HEK293T (cell line): ENCODE measurements around the gene CCL26.

Source experiments
- CTCF ChIA-PET: fragments of 350-600 bp; formaldehyde crosslinking; extraction: SDS; loops from one replicate; lab custom pipeline; 2021; ENCODE audit warnings: antibody characterized with exemption, inconsistent platforms; lab: Yijun Ruan, JAX
- POLR2A ChIA-PET: fragments of 350-600 bp; formaldehyde crosslinking; extraction: SDS; loops from one replicate; lab custom pipeline; 2020; ENCODE audit warnings: antibody characterized with exemption, inconsistent platforms; lab: Yijun Ruan, JAX
- DNase-seq: peaks from one replicate; pipeline ENCODE4 v3.0.0; 2012; ENCODE audit warnings: mixed read lengths; ENCODE audit errors: extremely low spot score
- ARNT ChIP-seq: fragments of 450-650 bp; IDR thresholded peaks from 2 replicates; pipeline ENCODE4 v1.6.1; 2017; ENCODE audit warnings: mild to moderate bottlenecking
- BHLHE40 ChIP-seq: fragments of 450-650 bp; IDR thresholded peaks from 2 replicates; pipeline ENCODE4 v1.6.1; 2016; ENCODE audit warnings: mild to moderate bottlenecking, moderate library complexity, borderline replicate concordance
- CTBP1 ChIP-seq: fragments of 450-650 bp; IDR thresholded peaks from 2 replicates; pipeline ENCODE4 v1.6.1; 2016; ENCODE audit warnings: borderline replicate concordance
- ELF4 ChIP-seq: fragments of 450-650 bp; IDR thresholded peaks from 2 replicates; pipeline ENCODE4 v1.6.1; 2017; ENCODE audit warnings: antibody characterized with exemption
- FOXA1 ChIP-seq: fragments of 450-650 bp; IDR thresholded peaks from 2 replicates; pipeline ENCODE4 v1.6.1; 2016; ENCODE audit warnings: mild to moderate bottlenecking
- FOXK2 ChIP-seq: fragments of 450-650 bp; IDR thresholded peaks from 2 replicates; pipeline ENCODE4 v1.6.1; 2016; ENCODE audit warnings: mild to moderate bottlenecking
- FOXM1 ChIP-seq: fragments of 450-650 bp; IDR thresholded peaks from 2 replicates; pipeline ENCODE4 v1.6.1; 2017; ENCODE audit warnings: mild to moderate bottlenecking, borderline replicate concordance
- HDGF ChIP-seq: fragments of 450-650 bp; IDR thresholded peaks from 2 replicates; pipeline ENCODE4 v1.6.1; 2017; ENCODE audit warnings: antibody characterized with exemption, borderline replicate concordance
- L3MBTL2 ChIP-seq: fragments of 450-650 bp; conservative IDR thresholded peaks from 2 replicates; pipeline ENCODE4 v1.6.1; 2016; ENCODE audit warnings: mild to moderate bottlenecking
- LEF1 ChIP-seq: fragments of 450-650 bp; IDR thresholded peaks from 2 replicates; pipeline ENCODE4 v1.6.1; 2017; ENCODE audit warnings: mild to moderate bottlenecking, borderline replicate concordance
- NFRKB ChIP-seq: fragments of 450-650 bp; IDR thresholded peaks from 2 replicates; pipeline ENCODE4 v1.6.1; 2016; ENCODE audit warnings: mild to moderate bottlenecking, moderate library complexity
- SP1 ChIP-seq: fragments of 450-650 bp; IDR thresholded peaks from 2 replicates; pipeline ENCODE4 v1.6.1; 2017
- SUZ12 ChIP-seq: fragments of 450-650 bp; IDR thresholded peaks from 2 replicates; pipeline ENCODE4 v1.6.1; 2016; ENCODE audit warnings: mild to moderate bottlenecking
- TARDBP ChIP-seq: fragments of 450-650 bp; IDR thresholded peaks from 2 replicates; pipeline ENCODE4 v1.6.1; 2016
- ZNF384 ChIP-seq: fragments of 450-650 bp; IDR thresholded peaks from 2 replicates; pipeline ENCODE4 v1.6.1; 2016
- TF ChIP-seq, protein P1 (sequence below): fragments of 450-650 bp; IDR thresholded peaks from 2 replicates; pipeline ENCODE4 v1.6.1; 2016

CCL26 gene

GRCh38 chr7:75813781-75814236 is 41.8 kb upstream of the CCL26 start, which contains the start of gene CCL24:
Gene CCL24, minus strand, starts transcription at chr7:75813806. Its CDS starts 91 bp downstream, at chr7:75813715.
- ChIA-PET POLR2A (no interaction called here), CTCF (interaction anchor here (0.6 kb wide), 1 partner anchor 13 kb away, joined by 3 read pairs; no protein-coding TSS in a partner anchor)
- TF ChIP-seq, protein P1, sequence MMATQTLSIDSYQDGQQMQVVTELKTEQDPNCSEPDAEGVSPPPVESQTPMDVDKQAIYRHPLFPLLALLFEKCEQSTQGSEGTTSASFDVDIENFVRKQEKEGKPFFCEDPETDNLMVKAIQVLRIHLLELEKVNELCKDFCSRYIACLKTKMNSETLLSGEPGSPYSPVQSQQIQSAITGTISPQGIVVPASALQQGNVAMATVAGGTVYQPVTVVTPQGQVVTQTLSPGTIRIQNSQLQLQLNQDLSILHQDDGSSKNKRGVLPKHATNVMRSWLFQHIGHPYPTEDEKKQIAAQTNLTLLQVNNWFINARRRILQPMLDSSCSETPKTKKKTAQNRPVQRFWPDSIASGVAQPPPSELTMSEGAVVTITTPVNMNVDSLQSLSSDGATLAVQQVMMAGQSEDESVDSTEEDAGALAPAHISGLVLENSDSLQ: no peak
- TF ChIP-seq NFRKB (no peak), ELF4 (no peak), ZNF384 (no peak), LEF1 (no peak), FOXK2 (no peak), SP1 (no peak)

GRCh38 chr7:75813084-75813483 is 41.1 kb upstream of the CCL26 start:
- TF ChIP-seq NFRKB: no peak
- TF ChIP-seq HDGF: no peak
- no peak for TF ChIP-seq SP1
- no peak for TF ChIP-seq TARDBP
- TF ChIP-seq L3MBTL2: no peak
- TF ChIP-seq FOXA1: no peak
- TF ChIP-seq BHLHE40: no peak
- no peak for TF ChIP-seq ELF4
- TF ChIP-seq, protein P1: no peak
- no peak for TF ChIP-seq CTBP1
- no peak for TF ChIP-seq SUZ12
- TF ChIP-seq FOXK2: no peak
- TF ChIP-seq ZNF384: no peak
- TF ChIP-seq FOXM1: no peak
- TF ChIP-seq LEF1: no peak
- no peak for TF ChIP-seq ARNT
- ChIA-PET CTCF (interaction anchor here (0.6 kb wide), 1 partner anchor 12 kb away, joined by 3 read pairs; no protein-coding TSS in a partner anchor), POLR2A (no interaction called here)
- DNase-seq: no peak

More at GRCh38 chr7:75813781-75814236, 41.8 kb upstream of the CCL26 start, which contains the start of gene CCL24:
- DNase-seq: no peak

- no peak for DNase-seq
- ChIA-PET POLR2A (no interaction called here), CTCF (interaction anchor here (0.6 kb wide), 1 partner anchor 1410 kb away, joined by 3 read pairs; no protein-coding TSS in a partner anchor)
- TF ChIP-seq SUZ12 (no peak), FOXA1 (no peak), HDGF (no peak), NFRKB (no peak), ELF4 (no peak), ARNT (no peak), CTBP1 (no peak), LEF1 (no peak), L3MBTL2 (no peak), ZNF384 (no peak), FOXM1 (no peak), BHLHE40 (no peak), SP1 (no peak)
- TF ChIP-seq, protein P1: no peak
Measured at GRCh38 chr7:75811894-75812678, 40.1 kb upstream of the CCL26 start.

- ChIA-PET CTCF (no interaction called here), POLR2A (no interaction called here)
- TF ChIP-seq LEF1: no peak
- TF ChIP-seq HDGF: no peak
- TF ChIP-seq SP1: no peak
- no peak for TF ChIP-seq FOXK2
- no peak for TF ChIP-seq FOXA1
- TF ChIP-seq, protein P1: no peak
- no peak for DNase-seq
Measured at GRCh38 chr7:75809396-75809795, 37.4 kb upstream of the CCL26 start.

GRCh38 chr7:75808106-75808505 is 36.1 kb upstream of the CCL26 start:
- POLR2A ChIA-PET: no interaction called here
- no peak for TF ChIP-seq FOXM1
- CTCF ChIA-PET: no interaction called here
- no peak for DNase-seq

DNA sequence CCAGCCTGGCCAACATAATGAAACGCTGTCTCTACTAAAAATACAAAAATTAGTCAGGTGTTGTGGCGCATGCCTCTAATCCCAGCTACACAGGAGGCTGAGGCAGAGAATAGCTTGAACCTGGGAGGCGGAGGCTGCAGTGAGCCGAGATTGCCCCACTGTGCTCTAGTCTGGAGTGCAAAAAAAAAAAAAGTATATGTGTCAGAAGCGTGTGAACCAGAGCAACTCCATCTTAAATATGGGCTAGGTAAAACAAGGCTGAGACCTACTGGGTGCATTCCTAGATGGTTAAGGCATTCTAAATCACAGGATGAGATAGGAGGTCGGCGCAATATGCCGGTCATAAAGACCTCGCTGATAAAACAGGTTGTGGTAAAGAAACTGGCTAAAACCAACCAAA is 35.4 kb upstream of the CCL26 start:
- TF ChIP-seq, protein P1: no peak
- TF ChIP-seq ZNF384: no peak
- no peak for TF ChIP-seq HDGF
- TF ChIP-seq TARDBP: no peak
- TF ChIP-seq FOXA1: no peak
- TF ChIP-seq LEF1: no peak
- TF ChIP-seq FOXK2: no peak

More for the DNA sequence above, 35.4 kb upstream of the CCL26 start:
- no peak for DNase-seq
- POLR2A ChIA-PET: no interaction called here
- CTCF ChIA-PET: no interaction called here
